Body of pancreas (tissue), 4 donors: ENCODE results near the gene TENT4A. TPM values are rescaled to one million over a fixed set of nuclear protein-coding genes. Genes with fewer than 3 reads are reported as not detected.

Experiments used
- ATAC-seq: fragments of 150-250 bp; one replicate; pipeline ENCODE4 v1.9.1; 2016
- DNase-seq, 4 donors: peaks; one replicate each; pipeline ENCODE4 v3.0.0-alpha.2; 2019
- H3K27ac ChIP-seq, 4 donors: fragments of 200-600 bp; sonication (generic); 1 replicate in 3 of 4; 2 replicates in 1 of 4; pipeline versions ENCODE4 v1.5.1 to v1.6.1; 2016 to 2019; ENCODE audit warnings: mild to moderate bottlenecking in 1 of 4, mixed read lengths in 1 of 4, moderate library complexity in 1 of 4
- H3K27me3 ChIP-seq, 2 donors: fragments of 200-600 bp; sonication (generic); one replicate each; pipeline ENCODE4 v1.6.0; 2016; ENCODE audit warnings: mild to moderate bottlenecking in 1 of 2
- H3K36me3 ChIP-seq, 2 donors: fragments of 200-600 bp; sonication (generic); replicated peaks in 1 of 2; 2 replicates each; pipeline ENCODE4 v1.5.1; 2016; ENCODE audit warnings: low read depth in 2 of 2; ENCODE audit not compliant: insufficient read depth in 1 of 2
- H3K4me1 ChIP-seq: fragments of 200-600 bp; sonication (generic); one replicate; pipeline ENCODE4 v1.6.0; 2016
- H3K4me3 ChIP-seq, 2 donors: fragments of 200-600 bp; sonication (generic); 1 replicate in 1 of 2; 2 replicates in 1 of 2; pipeline ENCODE4 v1.5.1; 2016 to 2019
- H3K9me3 ChIP-seq, 3 donors: fragments of 200-600 bp; sonication (generic); 1 replicate in 2 of 3; 2 replicates in 1 of 3; pipeline ENCODE4 v1.5.1; 2016
- POLR2A ChIP-seq, 3 donors: fragments of 450-650 bp; IDR thresholded peaks; one replicate each; pipeline ENCODE4 v1.6.1; 2016; ENCODE audit warnings: antibody characterized with exemption in 3 of 3, mild to moderate bottlenecking in 2 of 3
- WGBS, 2 donors: methylation state at CpG; one replicate each; pipeline ENCODE4 v1.1.5; 2017; 5-methylcytosine and 5-hydroxymethylcytosine counted together
- intact Hi-C: fragments of 100-400 bp; cut with DNase I; formaldehyde crosslinking; loops from one replicate; pipeline ENCODE4 v1.15.1; 2023
- total RNA-seq, 2 donors: library from RNA; depleted of rRNA; stranded (reverse); fragments of >200 nt; gene quantifications; one replicate each; pipeline ENCODE4 v1.1.0, GENCODE V29; 2016
- TF ChIP-seq, protein P1 (sequence below), 7 experiments: fragments of 450-650 bp in 4 of 7; fragments of 200-600 bp in 3 of 7; sonication (generic) in 3 of 7; IDR thresholded peaks; one replicate each; pipeline ENCODE4 v1.5.1; 2016 to 2019; ENCODE audit warnings: antibody characterized with exemption in 7 of 7

Gene TENT4A
- total RNA-seq, 2 donors from 2014 or later, result 11.9 to 27.7 TPM

DNA sequence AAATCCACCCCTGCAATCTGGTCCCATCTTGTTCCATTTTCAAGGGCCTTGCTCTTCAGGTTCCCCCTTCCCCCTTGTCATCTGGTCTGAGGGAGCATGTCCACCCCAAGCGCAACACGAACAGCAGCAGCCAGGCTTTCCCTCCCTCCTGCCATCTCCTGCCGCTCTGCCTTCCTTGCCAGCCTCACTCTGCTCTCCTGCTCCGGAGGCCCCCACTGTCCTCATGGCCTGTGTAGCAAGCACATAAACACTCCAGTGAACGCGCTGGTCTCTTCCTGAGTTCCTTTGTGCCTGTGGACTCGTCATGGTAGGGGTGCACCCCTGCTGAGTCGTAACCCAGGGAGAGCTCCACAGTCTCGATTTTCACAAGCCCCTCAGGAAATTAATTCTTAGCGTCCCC lies 29.9 kb downstream of the TENT4A start:
- DNase-seq (no peak), ATAC-seq (no peak)
- H3K4me1 ChIP-seq, result no peaks in the 10 kb centered on the region
- intact Hi-C loops, result no loop called here
- no peak overlapping the region for H3K27ac ChIP-seq
- no peak overlapping the region for H3K4me3 ChIP-seq
- 86 to 87% methylated on average over 10 of the region's 10 CpGs for WGBS, 2 donors
- TF ChIP-seq, protein P1, sequence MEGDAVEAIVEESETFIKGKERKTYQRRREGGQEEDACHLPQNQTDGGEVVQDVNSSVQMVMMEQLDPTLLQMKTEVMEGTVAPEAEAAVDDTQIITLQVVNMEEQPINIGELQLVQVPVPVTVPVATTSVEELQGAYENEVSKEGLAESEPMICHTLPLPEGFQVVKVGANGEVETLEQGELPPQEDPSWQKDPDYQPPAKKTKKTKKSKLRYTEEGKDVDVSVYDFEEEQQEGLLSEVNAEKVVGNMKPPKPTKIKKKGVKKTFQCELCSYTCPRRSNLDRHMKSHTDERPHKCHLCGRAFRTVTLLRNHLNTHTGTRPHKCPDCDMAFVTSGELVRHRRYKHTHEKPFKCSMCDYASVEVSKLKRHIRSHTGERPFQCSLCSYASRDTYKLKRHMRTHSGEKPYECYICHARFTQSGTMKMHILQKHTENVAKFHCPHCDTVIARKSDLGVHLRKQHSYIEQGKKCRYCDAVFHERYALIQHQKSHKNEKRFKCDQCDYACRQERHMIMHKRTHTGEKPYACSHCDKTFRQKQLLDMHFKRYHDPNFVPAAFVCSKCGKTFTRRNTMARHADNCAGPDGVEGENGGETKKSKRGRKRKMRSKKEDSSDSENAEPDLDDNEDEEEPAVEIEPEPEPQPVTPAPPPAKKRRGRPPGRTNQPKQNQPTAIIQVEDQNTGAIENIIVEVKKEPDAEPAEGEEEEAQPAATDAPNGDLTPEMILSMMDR (IDR thresholded peaks at IDR 0.05), result no peak
- no peak for TF ChIP-seq POLR2A (IDR thresholded peaks at IDR 0.05)
- H3K9me3 ChIP-seq, result no peaks in the 10 kb centered on the region
- no peaks in the 10 kb centered on the region for H3K27me3 ChIP-seq
- peaks cover 0 to 15% of the 10 kb centered on the region in 2 donors for H3K36me3 ChIP-seq

DNA sequence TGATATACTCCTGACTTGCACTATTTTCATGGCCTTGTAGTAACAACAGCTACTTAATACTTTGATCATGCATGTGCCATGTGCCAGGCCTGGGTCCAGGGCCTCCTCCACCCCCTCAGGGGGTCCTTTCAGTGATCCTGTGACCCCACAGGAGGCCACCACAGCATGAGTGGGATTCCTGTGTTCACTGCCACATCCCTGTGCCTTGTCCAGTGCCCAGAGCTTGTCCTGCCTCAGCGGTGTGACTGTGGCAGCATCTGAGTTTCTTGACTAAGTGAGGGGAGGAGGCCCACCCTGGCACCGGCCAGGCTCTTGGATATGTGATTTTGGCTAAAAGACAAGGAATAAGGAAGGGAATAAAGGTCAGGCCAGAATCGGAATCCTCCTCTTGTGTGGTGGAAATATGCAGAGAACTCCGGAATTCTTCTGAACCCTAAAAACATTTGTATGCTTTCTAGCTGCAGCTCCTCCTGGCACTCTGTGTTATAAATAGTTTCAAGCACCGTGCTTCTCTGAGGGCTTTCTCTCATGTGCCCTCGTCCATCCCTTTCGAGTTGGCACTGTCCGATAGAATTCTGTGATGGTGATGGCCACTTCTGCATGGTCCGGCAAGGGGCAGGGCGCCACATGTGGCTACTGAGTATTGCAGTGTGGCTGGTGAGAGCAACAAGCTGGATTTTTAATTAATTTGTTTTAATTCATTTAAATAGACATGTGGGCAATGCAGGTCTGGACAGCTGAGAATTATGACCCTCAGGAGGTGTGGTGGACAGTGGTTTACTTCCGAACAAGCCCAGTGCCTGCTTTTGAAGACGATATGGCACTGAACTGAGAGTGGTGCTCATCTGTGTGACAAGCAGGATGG lies 31.8 kb downstream of the TENT4A start:
- H3K27me3 ChIP-seq, result no peaks in the 10 kb centered on the region
- WGBS, 2 donors, result 79 to 83% methylated on average over 12 of the region's 12 CpGs
- TF ChIP-seq POLR2A (IDR thresholded peaks at IDR 0.05), result no peak
- TF ChIP-seq, protein P1 (IDR thresholded peaks at IDR 0.05), result no peak
- H3K27ac ChIP-seq, result no peak overlapping the region
- H3K9me3 ChIP-seq, result no peaks in the 10 kb centered on the region
- intact Hi-C loops, result no loop called here
- H3K36me3 ChIP-seq, result peaks cover 0 to 14% of the 10 kb centered on the region in 2 donors
- H3K4me3 ChIP-seq, result no peak overlapping the region
- no peaks in the 10 kb centered on the region for H3K4me1 ChIP-seq
- no peak for DNase-seq
- ATAC-seq, result no peak

DNA sequence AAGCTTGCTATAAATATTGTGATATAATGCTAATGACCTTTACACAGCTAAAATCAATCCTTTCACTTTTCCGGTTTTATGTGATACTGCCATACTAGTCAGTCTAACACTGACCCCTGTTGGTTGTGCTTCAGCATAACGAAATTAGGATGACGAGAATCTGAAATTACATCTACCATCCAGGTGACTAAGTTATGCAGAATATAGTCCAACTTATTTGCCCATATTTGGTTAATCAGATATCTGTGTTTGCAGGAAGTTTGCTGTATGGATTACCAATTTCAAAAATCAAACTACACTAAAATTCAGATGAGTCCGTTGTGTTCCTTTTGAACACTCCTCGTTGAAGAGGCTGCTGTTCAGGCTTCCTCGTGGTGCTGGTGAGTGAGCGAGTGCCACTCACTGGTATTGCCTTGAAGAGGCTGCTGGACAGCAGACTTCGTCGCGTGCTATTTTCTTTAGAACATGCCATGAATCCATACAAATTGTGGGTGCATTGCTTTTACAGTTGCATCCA lies 32.5 kb downstream of the TENT4A start:
- intact Hi-C loops, result no loop called here
- no peaks in the 10 kb centered on the region for H3K4me1 ChIP-seq
- ATAC-seq (peak; percentile 75), DNase-seq (peak in 2 of 4 donors; percentile 26 to 61)
- H3K4me3 ChIP-seq, result no peak overlapping the region
- WGBS, 2 donors, result 64 to 68% methylated on average over 10 of the region's 10 CpGs
- no peak for TF ChIP-seq POLR2A (IDR thresholded peaks at IDR 0.05)
- TF ChIP-seq, protein P1 (IDR thresholded peaks at IDR 0.05), result peak; percentile 65 to 88 (median 79)
- no peak overlapping the region for H3K27ac ChIP-seq
- no peaks in the 10 kb centered on the region for H3K27me3 ChIP-seq
- H3K9me3 ChIP-seq, result no peaks in the 10 kb centered on the region
- H3K36me3 ChIP-seq, result peaks cover under 1 to 13% of the 10 kb centered on the region in 2 donors

DNA sequence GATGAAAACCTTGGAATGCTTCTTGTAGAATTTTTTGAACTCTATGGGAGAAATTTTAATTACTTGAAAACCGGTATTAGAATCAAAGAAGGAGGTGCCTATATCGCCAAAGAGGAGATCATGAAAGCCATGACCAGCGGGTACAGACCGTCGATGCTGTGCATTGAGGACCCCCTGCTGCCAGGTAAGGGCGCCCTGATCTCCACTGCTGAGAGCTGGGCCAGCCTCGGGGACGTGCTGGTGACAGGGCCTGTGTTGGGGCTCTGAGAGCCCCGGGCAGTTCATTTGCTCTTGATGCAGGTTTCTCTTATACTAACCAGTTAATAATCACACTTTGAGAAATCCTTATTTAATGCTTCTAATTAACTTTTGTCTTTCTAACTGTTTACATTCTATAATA lies 33.0 kb downstream of the TENT4A start:
- whole genome bisulfite sequencing, 2 donors, result 86 to 87% methylated on average over 9 of the region's 9 CpGs
- Histone ChIP-seq H3K27ac (no peak overlapping the region), H3K36me3 (peaks cover 5 to 18% of the 10 kb centered on the region in 2 donors), H3K27me3 (no peaks in the 10 kb centered on the region), H3K4me3 (no peak overlapping the region), H3K4me1 (no peaks in the 10 kb centered on the region), H3K9me3 (no peaks in the 10 kb centered on the region)
- no peak for DNase-seq
- TF ChIP-seq POLR2A (IDR thresholded peaks at IDR 0.05), result no peak
- TF ChIP-seq, protein P1 (IDR thresholded peaks at IDR 0.05), result no peak
- intact Hi-C loops, result no loop called here
- no peak for ATAC-seq
